ENCODE results near the gene ABHD1.

ABHD1 gene

GRCh38 chr2:27096748-27097297 is 26.8 kb upstream of the ABHD1 start:
- ChIA-PET POLR2A (ENCODE audit: low non-redundant PET) (no interaction called here), CTCF (interaction anchor here (0.6 to 1.4 kb wide), 3 partner anchors 24 to 183 kb away, joined by 3 to 4 read pairs (median 3); no protein-coding TSS in a partner anchor)
- TF ChIP-seq, protein P1, sequence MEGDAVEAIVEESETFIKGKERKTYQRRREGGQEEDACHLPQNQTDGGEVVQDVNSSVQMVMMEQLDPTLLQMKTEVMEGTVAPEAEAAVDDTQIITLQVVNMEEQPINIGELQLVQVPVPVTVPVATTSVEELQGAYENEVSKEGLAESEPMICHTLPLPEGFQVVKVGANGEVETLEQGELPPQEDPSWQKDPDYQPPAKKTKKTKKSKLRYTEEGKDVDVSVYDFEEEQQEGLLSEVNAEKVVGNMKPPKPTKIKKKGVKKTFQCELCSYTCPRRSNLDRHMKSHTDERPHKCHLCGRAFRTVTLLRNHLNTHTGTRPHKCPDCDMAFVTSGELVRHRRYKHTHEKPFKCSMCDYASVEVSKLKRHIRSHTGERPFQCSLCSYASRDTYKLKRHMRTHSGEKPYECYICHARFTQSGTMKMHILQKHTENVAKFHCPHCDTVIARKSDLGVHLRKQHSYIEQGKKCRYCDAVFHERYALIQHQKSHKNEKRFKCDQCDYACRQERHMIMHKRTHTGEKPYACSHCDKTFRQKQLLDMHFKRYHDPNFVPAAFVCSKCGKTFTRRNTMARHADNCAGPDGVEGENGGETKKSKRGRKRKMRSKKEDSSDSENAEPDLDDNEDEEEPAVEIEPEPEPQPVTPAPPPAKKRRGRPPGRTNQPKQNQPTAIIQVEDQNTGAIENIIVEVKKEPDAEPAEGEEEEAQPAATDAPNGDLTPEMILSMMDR (conservative IDR thresholded peaks at IDR 0.05; ENCODE audit: low read depth): no peak
- DNase-seq (ENCODE audit: low spot score): no peak
- no peak overlapping the region for H3K27ac ChIP-seq

- CTCF ChIA-PET: interaction anchor here (0.6 to 0.7 kb wide), 2 partner anchors 25 to 183 kb away, joined by 3 read pairs; no protein-coding TSS in a partner anchor
- H3K27ac ChIP-seq: no peak overlapping the region
- POLR2A ChIA-PET (ENCODE audit: low non-redundant PET): no interaction called here
- DNase-seq (ENCODE audit: low spot score): no peak
- TF ChIP-seq, protein P1 (conservative IDR thresholded peaks at IDR 0.05; ENCODE audit: low read depth): no peak
Observed at GRCh38 chr2:27097341-27097740, 26.3 kb upstream of the ABHD1 start.

DNA sequence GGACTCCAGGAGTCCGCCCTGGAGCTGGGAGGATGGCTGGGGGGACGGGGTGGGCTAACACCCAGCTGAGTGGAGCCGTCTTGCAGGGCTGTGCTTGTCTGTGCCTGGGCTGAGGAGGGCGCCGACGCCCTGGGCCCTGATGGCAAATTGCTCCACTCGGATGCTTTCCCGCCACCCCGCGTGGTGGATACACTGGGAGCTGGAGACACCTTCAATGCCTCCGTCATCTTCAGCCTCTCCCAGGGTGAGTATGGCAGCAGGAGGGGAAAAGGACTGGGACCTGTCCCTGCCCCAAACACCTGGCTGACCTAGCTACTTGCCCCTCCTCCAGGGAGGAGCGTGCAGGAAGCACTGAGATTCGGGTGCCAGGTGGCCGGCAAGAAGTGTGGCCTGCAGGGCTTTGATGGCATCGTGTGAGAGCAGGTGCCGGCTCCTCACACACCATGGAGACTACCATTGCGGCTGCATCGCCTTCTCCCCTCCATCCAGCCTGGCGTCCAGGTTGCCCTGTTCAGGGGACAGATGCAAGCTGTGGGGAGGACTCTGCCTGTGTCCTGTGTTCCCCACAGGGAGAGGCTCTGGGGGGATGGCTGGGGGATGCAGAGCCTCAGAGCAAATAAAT is 24.2 kb upstream of the ABHD1 start:
- no peak for DNase-seq (ENCODE audit: low spot score)
- POLR2A ChIA-PET (ENCODE audit: low non-redundant PET): no interaction called here

GRCh38 chr2:27100036-27100435 is 23.6 kb upstream of the ABHD1 start:
- CTCF ChIA-PET: interaction anchor here (1.3 to 2.6 kb wide), 3 partner anchors 70 to 181 kb away, joined by 3 to 14 read pairs (median 13); no protein-coding TSS in a partner anchor
- no peak overlapping the region for H3K27ac ChIP-seq
- no peak for DNase-seq (ENCODE audit: low spot score)
- TF ChIP-seq, protein P1 (conservative IDR thresholded peaks at IDR 0.05; ENCODE audit: low read depth): no peak
- POLR2A ChIA-PET (ENCODE audit: low non-redundant PET): interaction anchor here (0.5 kb wide), 1 partner anchor 31 kb away, joined by 3 read pairs; no protein-coding TSS in a partner anchor

More for the DNA sequence above, 24.2 kb upstream of the ABHD1 start:
- H3K27ac ChIP-seq: no peak overlapping the region
- CTCF ChIA-PET: interaction anchor here (0.8 to 2.6 kb wide), 4 partner anchors 70 to 394 kb away, joined by 3 to 14 read pairs (median 10); no protein-coding TSS in a partner anchor
- TF ChIP-seq, protein P1 (conservative IDR thresholded peaks at IDR 0.05; ENCODE audit: low read depth): no peak

- no peak overlapping the region for H3K27ac ChIP-seq
- ChIA-PET CTCF (interaction anchor here (0.6 to 1.7 kb wide), 4 partner anchors 14 to 933 kb away, joined by 3 to 6 read pairs (median 3); no protein-coding TSS in a partner anchor), POLR2A (ENCODE audit: low non-redundant PET) (no interaction called here)
- TF ChIP-seq, protein P1 (conservative IDR thresholded peaks at IDR 0.05; ENCODE audit: low read depth): no peak
- no peak for DNase-seq (ENCODE audit: low spot score)
Observed at GRCh38 chr2:27102329-27102728, 21.3 kb upstream of the ABHD1 start.

DNA sequence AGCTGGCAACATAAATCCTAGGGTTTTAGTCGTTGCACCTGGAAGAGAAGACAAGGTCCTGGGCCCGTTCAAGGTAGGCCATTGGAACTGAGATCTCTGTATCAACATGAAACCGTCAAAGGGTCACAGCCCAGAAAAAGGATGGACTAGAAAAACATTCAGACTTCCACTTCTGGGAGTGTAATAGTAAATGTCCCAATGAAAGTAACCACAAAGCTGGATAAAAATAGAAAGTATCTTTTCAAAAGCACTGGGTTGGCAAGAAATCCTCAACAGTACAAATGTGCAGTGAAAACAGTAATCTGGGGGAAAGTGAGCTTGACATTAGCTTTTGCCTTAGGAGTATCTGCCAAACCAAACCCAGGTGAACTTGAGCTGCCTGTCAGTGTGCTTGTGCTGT is 17.6 kb upstream of the ABHD1 start:
- no peak overlapping the region for H3K27ac ChIP-seq
- ChIA-PET POLR2A (ENCODE audit: low non-redundant PET) (no interaction called here), CTCF (interaction anchor here (0.7 to 0.9 kb wide), 2 partner anchors 64 to 174 kb away, joined by 3 read pairs; no protein-coding TSS in a partner anchor)
- DNase-seq (ENCODE audit: low spot score): no peak
- TF ChIP-seq, protein P1 (conservative IDR thresholded peaks at IDR 0.05; ENCODE audit: low read depth): no peak

All from RWPE1 (cell line).